Thyroid gland (tissue), 4 donors: Measurements from ENCODE around the gene STX8. TPM values are rescaled to one million over a fixed set of nuclear protein-coding genes. Genes with fewer than 3 reads are reported as not detected.

Source experiments
- DNase-seq, 2 donors: peaks; one replicate each; pipeline ENCODE4 v3.0.0-alpha.2; 2019
- H3K27ac ChIP-seq, 3 donors: fragments of 200-600 bp; sonication (generic); 1 replicate in 2 of 3; 2 replicates in 1 of 3; pipeline ENCODE4 v1.5.1; 2016 to 2019; ENCODE audit warnings: mild to moderate bottlenecking in 1 of 3, moderate library complexity in 1 of 3
- H3K27me3 ChIP-seq: fragments of 200-600 bp; sonication (generic); one replicate; pipeline ENCODE4 v1.5.1; 2019
- H3K36me3 ChIP-seq, 2 donors: fragments of 200-600 bp; sonication (generic); one replicate each; pipeline ENCODE4 v1.5.1; 2016 to 2019
- H3K4me1 ChIP-seq, 2 donors: fragments of 200-600 bp; sonication (generic); one replicate each; pipeline ENCODE4 v1.5.1; 2017 to 2019
- H3K4me3 ChIP-seq, 3 donors: fragments of 200-600 bp; sonication (generic); replicated peaks in 1 of 3; 1 replicate in 2 of 3; 2 replicates in 1 of 3; pipeline ENCODE4 v1.5.1; 2016; ENCODE audit warnings: mild to moderate bottlenecking in 1 of 3
- H3K9me3 ChIP-seq: fragments of 200-600 bp; sonication (generic); one replicate; pipeline ENCODE4 v1.5.1; 2017
- CTCF ChIP-seq, 6 experiments: fragments of 200-600 bp in 3 of 6; fragments of 450-650 bp in 3 of 6; sonication (generic) in 3 of 6; IDR thresholded peaks; one replicate each; pipeline ENCODE4 v1.5.1; 2016 to 2019; ENCODE audit warnings: antibody characterized with exemption in 6 of 6, mild to moderate bottlenecking in 2 of 6, inconsistent platforms in 1 of 6, moderate library complexity in 1 of 6
- POLR2A ChIP-seq, 2 donors: fragments of 450-650 bp; IDR thresholded peaks; one replicate each; pipeline ENCODE4 v1.6.1; 2017; ENCODE audit warnings: antibody characterized with exemption in 2 of 2, mild to moderate bottlenecking in 2 of 2, moderate library complexity in 1 of 2
- WGBS, 2 donors: methylation state at CpG; one replicate each; pipeline ENCODE4 v1.1.5; 2017; 5-methylcytosine and 5-hydroxymethylcytosine counted together
- intact Hi-C: fragments of 100-400 bp; cut with DNase I; formaldehyde crosslinking; loops from one replicate; pipeline ENCODE4 v1.15.1; 2023
- total RNA-seq, 4 donors: library from RNA; depleted of rRNA; stranded (reverse); fragments of >200 nt; gene quantifications; one replicate each; pipeline ENCODE4 v1.2.3, GENCODE V29; 2016

Gene STX8
- total RNA-seq, 4 donors from 2014 or later, result 67.6 to 88.9 (median 72.7) TPM

- intact Hi-C loops, result no loop called here
- Histone ChIP-seq H3K36me3 (no peaks in the 10 kb centered on the region), H3K27ac (no peak overlapping the region), H3K27me3 (no peaks in the 10 kb centered on the region), H3K9me3 (no peaks in the 10 kb centered on the region), H3K4me1 (peaks cover 17 to 21% of the 10 kb centered on the region in 2 donors), H3K4me3 (no peak overlapping the region)
- 89 to 100% methylated on average over 3 of the region's 3 CpGs for WGBS, 2 donors
- TF ChIP-seq CTCF (IDR thresholded peaks at IDR 0.05) (no peak), POLR2A (IDR thresholded peaks at IDR 0.05) (no peak)
- DNase-seq, result no peak
These were observed 338.6 kb downstream of the STX8 start for GRCh38 chr17:9237053-9237410.

- no peaks in the 10 kb centered on the region for H3K9me3 ChIP-seq
- no peaks in the 10 kb centered on the region for H3K27me3 ChIP-seq
- H3K36me3 ChIP-seq, result no peaks in the 10 kb centered on the region
- 86 to 100% methylated on average over 4 to 7 of the region's 7 CpGs for WGBS, 2 donors
- DNase-seq, result no peak
- H3K4me3 ChIP-seq, result no peak overlapping the region
- intact Hi-C loops, result no loop called here
- no peak overlapping the region for H3K27ac ChIP-seq
- no peak for TF ChIP-seq POLR2A (IDR thresholded peaks at IDR 0.05)
- TF ChIP-seq CTCF (IDR thresholded peaks at IDR 0.05), result no peak
- H3K4me1 ChIP-seq, result peaks cover 17 to 21% of the 10 kb centered on the region in 2 donors
These were observed 339.2 kb downstream of the STX8 start for GRCh38 chr17:9236286-9237052.

GRCh38 chr17:9235346-9235745 lies 340.3 kb downstream of the STX8 start:
- H3K4me1 ChIP-seq, result peaks cover 11 to 12% of the 10 kb centered on the region in 2 donors
- no peak overlapping the region for H3K27ac ChIP-seq
- WGBS, 2 donors, result 89 to 94% methylated on average over 4 of the region's 4 CpGs
- intact Hi-C loops, result no loop called here
- H3K36me3 ChIP-seq, result no peaks in the 10 kb centered on the region
- TF ChIP-seq CTCF (IDR thresholded peaks at IDR 0.05), result no peak
- TF ChIP-seq POLR2A (IDR thresholded peaks at IDR 0.05), result no peak
- DNase-seq, result no peak
- no peak overlapping the region for H3K4me3 ChIP-seq
- H3K9me3 ChIP-seq, result no peaks in the 10 kb centered on the region
- H3K27me3 ChIP-seq, result no peaks in the 10 kb centered on the region

- no peak for DNase-seq
- H3K27me3 ChIP-seq, result no peaks in the 10 kb centered on the region
- 80 to 84% methylated on average over 7 to 8 of the region's 8 CpGs for WGBS, 2 donors
- TF ChIP-seq POLR2A (IDR thresholded peaks at IDR 0.05), result no peak
- TF ChIP-seq CTCF (IDR thresholded peaks at IDR 0.05), result no peak
- H3K9me3 ChIP-seq, result no peaks in the 10 kb centered on the region
- no peaks in the 10 kb centered on the region for H3K36me3 ChIP-seq
- no peak overlapping the region for H3K27ac ChIP-seq
- intact Hi-C loops, result no loop called here
- H3K4me3 ChIP-seq, result no peak overlapping the region
- H3K4me1 ChIP-seq, result peaks cover 6 to 7% of the 10 kb centered on the region in 2 donors
These were observed 341.2 kb downstream of the STX8 start for GRCh38 chr17:9234389-9234945.

GRCh38 chr17:9233761-9234160 lies 341.9 kb downstream of the STX8 start:
- intact Hi-C loops, result no loop called here
- TF ChIP-seq POLR2A (IDR thresholded peaks at IDR 0.05) (no peak), CTCF (IDR thresholded peaks at IDR 0.05) (no peak)
- Histone ChIP-seq H3K27ac (no peak overlapping the region), H3K36me3 (no peaks in the 10 kb centered on the region), H3K4me1 (no peaks in the 10 kb centered on the region), H3K4me3 (no peak overlapping the region), H3K9me3 (no peaks in the 10 kb centered on the region), H3K27me3 (no peaks in the 10 kb centered on the region)
- 82 to 100% methylated on average over 2 to 7 of the region's 7 CpGs for WGBS, 2 donors
- DNase-seq, result no peak
